ENCODE results near the gene NPVF.

NPVF gene

DNA sequence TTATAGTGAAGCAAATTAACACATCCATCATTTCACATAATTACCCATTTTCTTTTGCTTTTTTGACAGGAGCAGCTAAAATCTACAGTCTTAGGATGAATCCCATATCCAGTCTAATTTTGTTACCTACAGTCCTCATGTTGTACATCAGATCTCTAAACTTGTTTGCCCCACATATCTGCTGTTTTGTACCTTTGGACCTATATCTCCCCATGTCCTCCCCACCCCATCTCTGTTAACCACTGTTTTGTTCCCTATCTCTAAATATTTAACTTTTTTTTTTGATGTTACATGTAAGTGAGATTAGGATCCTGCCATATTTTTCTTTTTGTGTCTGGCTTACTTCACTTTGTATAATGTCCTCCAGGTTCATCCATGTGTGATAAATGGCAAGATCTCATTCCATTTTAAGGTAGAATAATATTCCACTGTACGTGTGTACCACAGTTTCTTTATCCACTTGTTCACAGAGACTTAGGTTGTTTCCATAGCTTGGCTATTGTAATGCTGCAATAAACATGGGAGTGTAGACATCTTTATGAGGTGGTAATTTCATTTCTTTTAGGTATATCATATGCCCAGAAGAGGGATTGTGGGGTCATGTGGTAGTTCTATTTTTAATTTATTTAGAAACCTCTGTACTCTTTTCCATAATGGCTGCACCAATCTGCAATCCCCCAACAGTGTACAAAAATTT, 19.6 kb downstream of the NPVF start:
- TF ChIP-seq ZBTB7A (IDR thresholded peaks at IDR 0.05; ENCODE audit: low read depth) = no peak
- TF ChIP-seq YY1 (IDR thresholded peaks at IDR 0.05; ENCODE audit: low read depth) = no peak
- TF ChIP-seq, protein P1, sequence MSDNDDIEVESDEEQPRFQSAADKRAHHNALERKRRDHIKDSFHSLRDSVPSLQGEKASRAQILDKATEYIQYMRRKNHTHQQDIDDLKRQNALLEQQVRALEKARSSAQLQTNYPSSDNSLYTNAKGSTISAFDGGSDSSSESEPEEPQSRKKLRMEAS (IDR thresholded peaks at IDR 0.05) = no peak
- TF ChIP-seq EGR1 (IDR thresholded peaks at IDR 0.05) = no peak
- no peak for TF ChIP-seq FOXM1 (IDR thresholded peaks at IDR 0.05; ENCODE audit: borderline replicate concordance, low read depth)
- TF ChIP-seq NFIC (IDR thresholded peaks at IDR 0.05) = no peak

DNA sequence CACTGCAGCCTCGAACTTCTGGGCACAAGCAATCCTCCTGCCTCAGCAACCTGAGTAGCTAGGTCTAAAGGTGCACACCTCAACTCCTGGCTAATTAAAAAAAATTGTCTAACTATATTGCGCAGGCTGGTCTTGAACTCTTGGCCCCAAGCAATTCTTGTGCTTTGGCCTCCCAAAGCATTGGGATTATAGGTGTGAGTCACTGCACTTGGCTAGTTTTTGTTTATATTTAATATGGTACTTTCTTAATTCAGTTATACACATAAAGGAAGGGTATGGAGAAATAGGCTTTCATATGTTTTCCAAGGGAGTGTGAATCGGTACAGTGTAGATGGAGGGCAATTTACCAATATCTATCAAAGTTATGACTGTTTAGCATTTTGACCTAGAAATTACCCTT, 20.4 kb downstream of the NPVF start:
- TF ChIP-seq RAD21 (IDR thresholded peaks at IDR 0.05; ENCODE audit: low read depth) = no peak
- no peak for TF ChIP-seq TAF1 (IDR thresholded peaks at IDR 0.05; ENCODE audit: low read depth)
- no peak for TF ChIP-seq FOXM1 (IDR thresholded peaks at IDR 0.05; ENCODE audit: borderline replicate concordance, low read depth)
- TF ChIP-seq CREB1 (IDR thresholded peaks at IDR 0.05; ENCODE audit: low read depth) = no peak
- TF ChIP-seq NFIC (IDR thresholded peaks at IDR 0.05) = no peak
- TF ChIP-seq, protein P1 (IDR thresholded peaks at IDR 0.05) = no peak
- TF ChIP-seq, protein P2, sequence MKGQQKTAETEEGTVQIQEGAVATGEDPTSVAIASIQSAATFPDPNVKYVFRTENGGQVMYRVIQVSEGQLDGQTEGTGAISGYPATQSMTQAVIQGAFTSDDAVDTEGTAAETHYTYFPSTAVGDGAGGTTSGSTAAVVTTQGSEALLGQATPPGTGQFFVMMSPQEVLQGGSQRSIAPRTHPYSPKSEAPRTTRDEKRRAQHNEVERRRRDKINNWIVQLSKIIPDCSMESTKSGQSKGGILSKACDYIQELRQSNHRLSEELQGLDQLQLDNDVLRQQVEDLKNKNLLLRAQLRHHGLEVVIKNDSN (IDR thresholded peaks at IDR 0.05) = no peak
- TF ChIP-seq EP300 (IDR thresholded peaks at IDR 0.05; ENCODE audit: borderline replicate concordance) = no peak
- TF ChIP-seq TCF12 (IDR thresholded peaks at IDR 0.05; ENCODE audit: low read depth) = no peak
- no peak for TF ChIP-seq ZBTB7A (IDR thresholded peaks at IDR 0.05; ENCODE audit: low read depth)
- no peak for TF ChIP-seq CEBPB (IDR thresholded peaks at IDR 0.05)
- no peak for TF ChIP-seq YY1 (IDR thresholded peaks at IDR 0.05; ENCODE audit: low read depth)
- no peak for TF ChIP-seq EGR1 (IDR thresholded peaks at IDR 0.05)
- TF ChIP-seq, protein P3, sequence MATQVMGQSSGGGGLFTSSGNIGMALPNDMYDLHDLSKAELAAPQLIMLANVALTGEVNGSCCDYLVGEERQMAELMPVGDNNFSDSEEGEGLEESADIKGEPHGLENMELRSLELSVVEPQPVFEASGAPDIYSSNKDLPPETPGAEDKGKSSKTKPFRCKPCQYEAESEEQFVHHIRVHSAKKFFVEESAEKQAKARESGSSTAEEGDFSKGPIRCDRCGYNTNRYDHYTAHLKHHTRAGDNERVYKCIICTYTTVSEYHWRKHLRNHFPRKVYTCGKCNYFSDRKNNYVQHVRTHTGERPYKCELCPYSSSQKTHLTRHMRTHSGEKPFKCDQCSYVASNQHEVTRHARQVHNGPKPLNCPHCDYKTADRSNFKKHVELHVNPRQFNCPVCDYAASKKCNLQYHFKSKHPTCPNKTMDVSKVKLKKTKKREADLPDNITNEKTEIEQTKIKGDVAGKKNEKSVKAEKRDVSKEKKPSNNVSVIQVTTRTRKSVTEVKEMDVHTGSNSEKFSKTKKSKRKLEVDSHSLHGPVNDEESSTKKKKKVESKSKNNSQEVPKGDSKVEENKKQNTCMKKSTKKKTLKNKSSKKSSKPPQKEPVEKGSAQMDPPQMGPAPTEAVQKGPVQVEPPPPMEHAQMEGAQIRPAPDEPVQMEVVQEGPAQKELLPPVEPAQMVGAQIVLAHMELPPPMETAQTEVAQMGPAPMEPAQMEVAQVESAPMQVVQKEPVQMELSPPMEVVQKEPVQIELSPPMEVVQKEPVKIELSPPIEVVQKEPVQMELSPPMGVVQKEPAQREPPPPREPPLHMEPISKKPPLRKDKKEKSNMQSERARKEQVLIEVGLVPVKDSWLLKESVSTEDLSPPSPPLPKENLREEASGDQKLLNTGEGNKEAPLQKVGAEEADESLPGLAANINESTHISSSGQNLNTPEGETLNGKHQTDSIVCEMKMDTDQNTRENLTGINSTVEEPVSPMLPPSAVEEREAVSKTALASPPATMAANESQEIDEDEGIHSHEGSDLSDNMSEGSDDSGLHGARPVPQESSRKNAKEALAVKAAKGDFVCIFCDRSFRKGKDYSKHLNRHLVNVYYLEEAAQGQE (IDR thresholded peaks at IDR 0.05; ENCODE audit: low read depth) = no peak
- TF ChIP-seq TEAD4 (IDR thresholded peaks at IDR 0.05) = no peak

DNA sequence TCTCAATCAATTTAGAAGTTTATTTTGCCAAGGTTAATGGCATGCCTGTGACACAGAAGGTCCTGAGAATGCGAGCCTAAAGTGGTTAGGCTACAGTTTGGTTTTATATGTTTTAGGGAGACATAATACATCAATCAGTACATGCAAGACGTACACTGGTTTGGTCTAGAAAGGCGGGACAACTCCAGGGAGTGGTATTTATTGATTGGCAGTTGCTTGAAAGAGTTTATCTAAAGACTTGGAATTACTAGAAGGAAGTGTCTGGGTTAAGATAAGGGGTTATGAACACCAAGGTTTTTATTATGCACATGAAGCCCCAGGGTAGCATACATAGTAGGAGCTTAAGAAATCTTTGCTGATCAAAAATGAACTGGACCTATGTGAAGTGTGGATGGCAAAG, 21.5 kb downstream of the NPVF start:
- TF ChIP-seq CEBPB (IDR thresholded peaks at IDR 0.05) = no peak

DNA sequence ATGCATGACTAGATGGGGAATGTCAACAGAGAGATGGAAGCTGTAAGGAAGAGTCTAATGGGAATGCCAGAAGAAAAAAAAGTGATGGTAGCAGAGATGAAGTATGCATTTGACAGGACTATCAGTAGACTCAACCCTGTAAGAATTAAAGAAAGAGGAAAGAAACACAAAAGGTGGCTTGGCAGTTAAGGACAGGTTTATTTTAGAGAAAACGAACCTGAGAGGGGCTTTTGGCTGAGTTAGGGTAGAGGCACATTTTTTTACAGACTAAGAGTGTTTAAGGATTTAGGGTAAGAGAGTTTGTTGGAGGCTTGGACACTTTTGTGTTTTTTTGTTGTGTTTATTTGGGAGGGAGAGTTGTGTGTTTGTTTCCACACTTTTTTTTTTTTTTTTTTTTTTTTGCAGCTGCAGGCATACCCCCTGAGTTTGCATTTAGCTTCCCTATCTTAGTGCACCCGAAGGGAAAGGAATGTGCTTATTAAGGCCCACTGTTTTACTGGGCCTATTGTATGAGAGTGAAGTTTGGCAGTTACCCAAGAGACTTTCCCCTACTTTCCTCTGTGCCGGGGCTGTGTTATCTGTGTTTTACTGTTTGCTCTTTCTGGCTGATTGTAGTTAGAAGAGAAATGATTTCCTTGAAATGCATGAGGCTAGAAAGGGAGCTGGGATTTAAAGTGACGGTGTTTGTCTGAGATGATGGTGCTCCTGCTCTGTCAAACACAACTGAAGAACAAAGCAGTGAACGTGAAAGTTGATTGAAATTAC, 32.0 kb downstream of the NPVF start:
- no peak for TF ChIP-seq EP300 (IDR thresholded peaks at IDR 0.05; ENCODE audit: borderline replicate concordance)
- no peak for TF ChIP-seq TCF12 (IDR thresholded peaks at IDR 0.05; ENCODE audit: low read depth)
- TF ChIP-seq, protein P1 (IDR thresholded peaks at IDR 0.05) = no peak
- TF ChIP-seq EGR1 (IDR thresholded peaks at IDR 0.05) = no peak
- no peak for TF ChIP-seq CREB1 (IDR thresholded peaks at IDR 0.05; ENCODE audit: low read depth)
- TF ChIP-seq, protein P3 (IDR thresholded peaks at IDR 0.05; ENCODE audit: low read depth) = no peak
- no peak for TF ChIP-seq CEBPB (IDR thresholded peaks at IDR 0.05)
- TF ChIP-seq YY1 (IDR thresholded peaks at IDR 0.05; ENCODE audit: low read depth) = no peak
- TF ChIP-seq NFIC (IDR thresholded peaks at IDR 0.05) = no peak
- TF ChIP-seq ZBTB7A (IDR thresholded peaks at IDR 0.05; ENCODE audit: low read depth) = no peak
- TF ChIP-seq RAD21 (IDR thresholded peaks at IDR 0.05; ENCODE audit: low read depth) = no peak
- TF ChIP-seq TEAD4 (IDR thresholded peaks at IDR 0.05) = no peak
- TF ChIP-seq, protein P2 (IDR thresholded peaks at IDR 0.05) = no peak
- TF ChIP-seq TAF1 (IDR thresholded peaks at IDR 0.05; ENCODE audit: low read depth) = no peak
- no peak for TF ChIP-seq FOXM1 (IDR thresholded peaks at IDR 0.05; ENCODE audit: borderline replicate concordance, low read depth)

DNA sequence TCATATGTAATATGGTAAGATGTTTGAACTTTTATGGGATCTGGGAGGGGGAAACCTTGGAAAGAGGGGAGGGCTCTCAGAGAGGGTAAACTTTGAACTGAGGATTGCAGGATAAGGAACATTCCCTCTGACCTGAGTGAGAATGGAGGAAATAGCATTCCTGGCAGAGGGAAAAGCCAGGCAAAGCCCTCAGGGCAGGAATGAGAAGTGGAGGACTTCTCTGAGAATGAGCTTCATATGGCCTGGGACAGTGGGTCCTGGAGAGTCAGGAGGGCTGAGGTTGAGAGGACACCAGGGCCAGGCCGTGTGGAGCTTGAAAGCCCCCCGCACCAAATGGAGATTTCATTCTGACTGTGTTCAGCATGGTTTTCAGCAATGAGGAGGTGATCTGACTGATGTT, 34.2 kb downstream of the NPVF start:
- TF ChIP-seq NFIC (IDR thresholded peaks at IDR 0.05) (no peak), ZBTB7A (IDR thresholded peaks at IDR 0.05; ENCODE audit: low read depth) (no peak), RAD21 (IDR thresholded peaks at IDR 0.05; ENCODE audit: low read depth) (no peak), TCF12 (IDR thresholded peaks at IDR 0.05; ENCODE audit: low read depth) (no peak), YY1 (IDR thresholded peaks at IDR 0.05; ENCODE audit: low read depth) (no peak), CREB1 (IDR thresholded peaks at IDR 0.05; ENCODE audit: low read depth) (no peak), TEAD4 (IDR thresholded peaks at IDR 0.05) (no peak), EGR1 (IDR thresholded peaks at IDR 0.05) (no peak), CEBPB (IDR thresholded peaks at IDR 0.05) (no peak)
- TF ChIP-seq, protein P2 (IDR thresholded peaks at IDR 0.05) = no peak
- TF ChIP-seq, protein P1 (IDR thresholded peaks at IDR 0.05) = no peak
